DMS53 (cell line): ENCODE data around the gene DHX30.
A peak's percentile ranks its signal among the peaks of the same experiment; 100 is the strongest.
"Not testable (repeated sequence)": the region's sequence is repeated elsewhere in the genome, so short reads cannot be mapped to it uniquely, and the experiment has no call there.

ENCODE experiments used
- DNase-seq: peaks from one replicate; lab custom pipeline; 2025; lab: John Stamatoyannopoulos, UW

Gene DHX30

DNA sequence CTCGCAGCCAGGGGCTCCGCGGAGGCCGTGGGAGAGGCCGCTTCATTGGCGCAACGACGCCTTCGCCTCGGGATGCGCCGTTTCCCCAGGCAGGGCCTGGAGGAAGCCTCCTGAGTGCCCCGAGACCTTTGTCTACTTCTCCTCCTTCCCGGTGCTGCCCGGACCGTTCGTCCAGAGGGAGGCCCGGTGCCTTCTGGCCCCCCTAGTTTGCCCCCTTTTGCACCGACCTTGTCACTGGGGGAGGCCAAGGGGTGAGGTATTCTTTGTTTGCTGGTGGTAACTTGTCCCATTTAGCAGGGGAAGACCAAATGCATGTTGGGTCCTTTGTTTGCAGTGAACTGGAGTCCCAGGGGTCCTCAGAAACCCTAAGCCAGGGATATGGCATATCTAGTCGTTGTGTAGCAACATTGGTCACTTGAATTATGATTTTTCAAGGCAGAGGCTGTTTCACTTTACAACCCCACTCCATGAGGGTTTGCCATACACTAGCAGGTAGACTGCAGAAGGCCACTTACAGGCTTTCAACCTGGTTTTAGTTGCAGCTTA, 615 bp downstream of the DHX30 start:
- no peak for DNase-seq

GRCh38 chr3:47804577-47804976, 1.6 kb downstream of the DHX30 start:
- DNase-seq = no peak

- DNase-seq = no peak
Measured at GRCh38 chr3:47813551-47814177, 10.7 kb downstream of the DHX30 start.

DNA sequence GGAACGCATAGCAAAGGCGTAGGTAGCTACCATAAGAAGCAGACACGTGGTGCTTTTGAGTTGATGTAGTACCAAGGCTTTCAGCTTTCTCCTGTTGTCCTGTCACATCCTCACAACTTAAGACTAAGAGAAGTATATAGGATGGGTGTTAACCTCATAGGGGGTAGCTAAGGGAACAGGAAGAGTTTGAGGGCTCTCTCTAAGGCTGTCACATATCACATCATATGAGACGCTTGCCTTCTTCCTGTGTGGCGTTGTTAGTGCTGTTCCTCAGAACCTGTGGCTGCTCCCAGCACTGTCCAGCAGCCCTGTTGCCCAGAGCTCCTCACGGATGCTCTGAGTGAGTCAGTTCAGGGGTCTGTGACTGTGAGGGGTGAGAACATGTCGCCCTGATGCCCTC, 14.7 kb downstream of the DHX30 start:
- no peak for DNase-seq

DNA sequence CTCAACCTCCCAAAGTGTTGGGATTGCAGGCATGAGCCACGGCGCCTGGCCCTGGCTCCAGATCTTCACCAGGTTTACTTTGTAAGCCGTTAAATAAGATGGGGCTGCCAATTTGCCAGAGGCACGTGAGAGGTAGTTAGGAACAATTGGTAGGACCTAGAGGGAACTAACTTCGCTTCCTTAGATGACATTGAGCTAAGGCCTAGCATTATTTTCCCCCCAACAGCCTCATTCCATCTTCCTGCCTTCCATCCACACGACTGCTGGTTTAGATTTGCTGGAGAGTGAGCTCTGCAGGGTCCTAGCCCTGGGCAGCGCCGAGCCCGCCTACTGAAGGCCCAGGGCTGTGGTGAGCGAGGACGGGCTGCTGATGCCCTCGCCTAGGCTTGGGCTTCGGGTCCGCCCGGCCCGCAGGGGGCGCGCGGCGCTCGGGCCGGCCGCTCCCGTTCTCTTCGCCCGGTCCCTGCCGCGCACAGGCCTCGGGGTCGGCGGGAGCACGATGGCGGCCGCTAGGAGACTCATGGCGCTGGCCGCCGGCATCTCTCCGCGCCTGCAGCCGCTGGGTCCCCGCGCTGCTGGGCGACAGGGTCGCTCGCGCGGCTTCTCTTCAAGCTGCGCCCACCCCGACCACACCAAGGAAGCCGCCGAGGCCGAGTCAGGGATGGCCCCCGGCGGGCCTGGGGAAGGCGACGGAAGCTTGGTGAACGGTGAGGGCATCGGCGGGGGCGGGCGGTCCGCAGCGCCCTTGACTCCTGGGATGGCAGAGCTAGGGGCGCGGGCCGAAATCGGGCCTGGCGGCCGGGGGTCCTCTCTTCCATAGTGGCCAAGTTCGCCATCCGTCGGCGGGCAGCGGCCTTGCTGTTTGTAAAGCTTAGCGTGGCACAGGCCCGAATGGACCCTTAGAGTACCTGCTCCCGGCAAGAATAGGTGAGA, 21.9 kb downstream of the DHX30 start:
- peak; percentile 81 for DNase-seq

GRCh38 chr3:47825590-47825989, 22.7 kb downstream of the DHX30 start:
- no peak for DNase-seq

- DNase-seq = not testable (repeated sequence)
Measured at GRCh38 chr3:47829482-47829881, 26.5 kb downstream of the DHX30 start.

DNA sequence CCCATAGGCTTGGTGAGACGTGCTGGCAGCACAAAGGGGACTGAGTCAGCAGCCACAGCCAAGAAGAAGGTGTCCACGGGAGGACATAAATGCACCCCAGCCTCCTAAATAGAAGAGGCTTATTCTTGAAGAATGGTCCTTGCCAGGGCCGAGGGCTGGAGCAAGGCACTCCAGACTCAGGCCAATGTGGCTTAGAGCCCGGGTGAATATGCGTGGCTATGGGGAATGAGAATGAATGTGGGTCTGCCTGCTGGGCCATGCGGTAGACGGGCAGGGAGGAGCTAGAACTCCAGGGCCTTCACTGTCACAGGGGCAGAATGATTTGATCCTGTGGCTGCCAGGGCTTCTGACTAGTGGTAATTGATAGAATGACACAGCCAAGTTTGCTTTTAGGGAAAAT, 34.0 kb downstream of the DHX30 start:
- no peak for DNase-seq

DNA sequence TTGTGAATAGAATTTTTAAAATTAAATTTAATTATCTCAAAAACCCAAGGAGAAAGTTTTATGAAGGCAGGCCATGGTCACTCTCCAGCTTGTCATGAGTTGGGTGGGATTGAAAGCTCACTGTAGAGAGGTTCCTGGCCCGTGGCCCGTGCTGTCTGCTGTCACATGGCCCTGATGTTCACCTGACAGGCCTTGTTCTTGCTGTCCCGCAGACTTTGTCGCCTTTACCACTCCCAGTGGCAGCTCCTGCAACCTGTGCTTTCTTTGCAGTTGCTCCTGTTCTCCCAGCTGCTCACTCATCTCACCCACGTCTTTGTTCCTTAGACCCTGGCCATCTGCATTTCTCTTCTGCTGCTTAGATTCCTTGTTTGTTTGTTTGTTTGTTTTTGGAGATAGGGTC, 35.6 kb downstream of the DHX30 start:
- no peak for DNase-seq

DNA sequence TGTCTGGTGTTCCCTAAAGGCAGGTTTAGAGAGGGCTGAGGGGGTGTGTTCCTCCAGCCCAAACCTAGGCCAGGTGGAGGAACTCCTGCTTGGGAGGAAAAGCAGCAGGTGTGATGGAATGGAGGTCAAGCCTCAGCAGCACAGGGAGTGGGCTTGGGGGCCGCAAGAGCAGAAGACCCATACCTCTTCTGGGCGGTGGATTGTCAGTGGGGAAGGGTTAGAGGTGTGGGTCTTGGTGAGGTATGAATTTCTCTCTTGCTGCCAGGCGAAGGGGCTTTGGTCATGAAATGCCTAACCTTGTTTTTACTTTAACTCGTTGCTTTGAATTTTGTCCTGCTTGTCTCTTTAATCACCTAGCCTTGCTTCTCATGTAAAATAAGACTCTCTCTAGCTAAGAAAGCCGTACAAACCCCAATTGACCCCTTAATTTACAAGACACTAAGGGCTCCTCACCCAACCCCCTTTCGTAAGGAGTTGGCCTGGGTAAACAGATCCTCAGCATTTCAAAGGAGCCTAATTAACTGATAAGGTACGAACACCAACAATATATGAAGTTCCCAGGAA, 38.9 kb downstream of the DHX30 start:
- no peak for DNase-seq

DNA sequence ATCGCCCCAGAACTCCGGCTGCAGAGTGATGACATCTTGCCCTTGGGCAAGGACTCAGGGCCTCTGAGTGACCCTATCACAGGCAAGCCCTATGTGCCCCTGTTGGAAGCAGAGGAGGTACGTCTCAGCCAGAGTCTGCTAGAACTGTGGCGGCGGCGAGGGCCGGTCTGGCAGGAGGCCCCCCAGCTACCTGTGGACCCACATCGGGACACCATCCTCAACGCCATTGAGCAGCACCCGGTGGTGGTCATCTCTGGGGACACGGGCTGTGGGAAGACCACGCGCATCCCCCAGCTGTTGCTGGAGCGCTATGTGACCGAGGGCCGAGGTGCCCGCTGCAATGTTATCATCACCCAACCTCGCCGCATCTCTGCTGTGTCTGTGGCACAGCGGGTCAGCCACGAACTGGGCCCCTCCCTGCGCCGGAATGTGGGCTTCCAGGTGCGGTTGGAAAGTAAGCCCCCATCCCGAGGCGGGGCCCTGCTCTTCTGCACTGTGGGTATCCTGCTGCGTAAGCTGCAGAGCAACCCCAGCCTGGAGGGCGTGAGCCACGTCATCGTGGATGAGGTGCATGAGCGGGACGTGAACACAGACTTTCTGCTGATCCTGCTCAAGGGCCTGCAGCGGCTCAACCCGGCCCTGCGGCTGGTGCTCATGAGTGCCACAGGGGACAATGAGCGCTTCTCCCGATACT, 43.4 kb downstream of the DHX30 start:
- no peak for DNase-seq

DNA sequence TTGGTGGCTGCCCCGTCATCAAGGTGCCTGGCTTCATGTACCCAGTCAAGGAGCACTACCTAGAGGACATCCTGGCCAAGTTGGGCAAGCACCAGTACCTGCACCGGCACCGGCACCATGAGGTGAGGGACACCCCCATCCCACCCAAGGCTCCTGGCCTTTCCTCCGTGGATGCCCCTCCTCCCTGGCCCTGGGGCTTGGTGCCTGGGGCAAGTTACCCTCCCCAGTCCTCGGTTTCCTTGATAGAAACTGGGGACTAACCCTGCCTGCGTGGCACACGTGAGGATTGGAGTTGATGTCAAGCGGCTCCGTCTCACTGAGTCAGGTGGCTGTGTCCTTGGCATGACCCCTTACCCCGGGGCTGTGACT, 43.9 kb downstream of the DHX30 start:
- DNase-seq = no peak

DNA sequence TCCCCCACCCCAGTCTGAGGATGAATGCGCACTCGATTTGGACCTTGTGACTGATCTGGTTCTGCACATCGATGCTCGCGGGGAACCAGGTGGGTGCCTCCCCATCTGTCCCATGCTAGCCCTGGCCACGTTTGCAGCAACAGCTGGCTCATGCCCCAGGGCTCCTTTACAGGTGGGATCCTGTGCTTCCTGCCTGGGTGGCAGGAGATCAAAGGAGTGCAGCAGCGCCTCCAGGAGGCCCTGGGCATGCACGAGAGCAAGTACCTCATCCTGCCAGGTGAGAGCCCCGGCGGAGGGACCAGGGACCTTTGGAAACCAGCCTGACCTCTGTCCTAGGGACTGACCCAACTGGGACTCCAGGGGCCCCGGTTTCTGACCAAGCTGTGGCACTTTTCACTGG, 44.3 kb downstream of the DHX30 start:
- DNase-seq = no peak

- DNase-seq = no peak
Measured at GRCh38 chr3:47847801-47848518, 45.0 kb downstream of the DHX30 start.

DNA sequence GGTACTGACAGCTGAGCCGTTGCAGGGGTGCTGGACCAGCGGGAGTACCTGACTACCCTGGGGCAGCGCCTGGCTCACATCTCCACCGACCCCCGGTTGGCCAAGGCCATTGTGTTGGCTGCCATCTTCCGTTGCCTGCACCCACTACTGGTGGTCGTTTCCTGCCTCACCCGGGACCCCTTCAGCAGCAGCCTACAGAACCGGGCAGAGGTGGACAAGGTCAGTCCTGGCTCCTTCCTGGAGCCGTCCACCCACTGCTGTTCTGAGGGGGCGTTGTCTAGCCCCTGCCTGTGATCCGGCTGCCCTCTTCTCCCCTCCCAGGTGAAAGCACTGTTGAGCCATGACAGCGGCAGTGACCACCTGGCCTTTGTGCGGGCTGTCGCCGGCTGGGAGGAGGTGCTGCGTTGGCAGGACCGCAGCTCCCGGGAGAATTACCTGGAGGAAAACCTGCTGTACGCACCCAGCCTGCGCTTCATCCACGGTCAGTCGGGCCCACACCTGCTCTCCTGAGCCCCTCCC, 45.7 kb downstream of the DHX30 start:
- DNase-seq = no peak

GRCh38 chr3:47849186-47849698, 46.3 kb downstream of the DHX30 start:
- peak; percentile 3 for DNase-seq

- DNase-seq = peak; percentile 30
Measured at GRCh38 chr3:47849699-47850563, 47.0 kb downstream of the DHX30 start.

GRCh38 chr3:47850564-47851410, 47.8 kb downstream of the DHX30 start:
- no peak for DNase-seq

DNA sequence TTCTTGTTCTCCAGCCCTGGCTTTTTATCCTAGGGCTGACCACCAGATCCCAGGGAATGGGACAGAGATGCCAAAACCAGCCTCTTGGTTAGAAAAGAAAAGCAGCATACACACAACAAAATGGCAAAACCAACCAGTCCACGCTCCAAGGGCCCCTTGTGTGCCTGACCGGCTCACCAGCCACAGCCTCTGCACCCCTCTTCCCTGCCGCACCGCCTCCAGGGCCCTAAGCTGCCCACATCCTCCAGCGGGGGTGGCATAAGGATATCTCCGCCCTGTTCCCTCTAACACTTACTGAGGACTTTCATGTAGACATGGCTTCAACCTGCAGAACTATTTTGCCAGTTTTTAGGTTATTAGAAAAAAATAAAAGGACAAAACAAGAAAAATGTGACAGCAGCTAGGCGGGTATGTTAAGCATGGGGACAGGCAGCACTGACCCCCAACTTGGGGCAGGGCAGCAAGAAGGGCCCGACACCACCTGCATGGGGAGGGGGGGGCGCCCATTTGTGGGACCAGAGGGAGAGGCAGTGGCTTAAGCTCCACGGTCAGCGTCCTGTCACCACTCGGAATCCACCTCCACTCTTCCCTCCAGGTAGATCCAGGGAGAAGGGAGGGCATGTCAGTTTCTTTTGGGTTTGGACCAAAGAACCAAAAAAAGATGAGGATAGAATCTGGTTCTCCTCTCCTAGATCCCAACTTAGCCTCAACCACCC, 49.1 kb downstream of the DHX30 start:
- DNase-seq = no peak
